ENCODE data around the gene GALNT18.
A peak's percentile ranks its signal among the peaks of the same experiment; 100 is the strongest.

The GALNT18 gene

DNA sequence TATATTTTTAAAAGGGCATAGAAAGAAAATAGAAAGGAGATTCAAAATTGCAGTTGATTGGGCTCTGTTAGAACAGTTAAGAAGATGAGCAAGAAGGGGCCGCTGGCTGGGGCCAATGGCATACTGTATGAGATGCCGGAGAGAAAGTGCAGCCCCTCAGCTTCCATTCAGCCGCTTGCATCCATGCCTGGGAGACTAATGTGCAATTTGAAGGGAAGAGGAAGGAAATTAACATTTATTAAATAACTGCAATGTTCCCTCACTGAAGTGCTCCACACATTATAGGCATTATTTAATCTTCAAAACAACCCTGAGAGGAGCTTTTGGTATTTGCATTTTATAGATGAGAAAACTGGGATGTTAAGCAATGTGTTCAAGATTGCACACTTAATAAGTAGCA is 224.0 kb downstream of the GALNT18 start:
- TF ChIP-seq, protein P1, sequence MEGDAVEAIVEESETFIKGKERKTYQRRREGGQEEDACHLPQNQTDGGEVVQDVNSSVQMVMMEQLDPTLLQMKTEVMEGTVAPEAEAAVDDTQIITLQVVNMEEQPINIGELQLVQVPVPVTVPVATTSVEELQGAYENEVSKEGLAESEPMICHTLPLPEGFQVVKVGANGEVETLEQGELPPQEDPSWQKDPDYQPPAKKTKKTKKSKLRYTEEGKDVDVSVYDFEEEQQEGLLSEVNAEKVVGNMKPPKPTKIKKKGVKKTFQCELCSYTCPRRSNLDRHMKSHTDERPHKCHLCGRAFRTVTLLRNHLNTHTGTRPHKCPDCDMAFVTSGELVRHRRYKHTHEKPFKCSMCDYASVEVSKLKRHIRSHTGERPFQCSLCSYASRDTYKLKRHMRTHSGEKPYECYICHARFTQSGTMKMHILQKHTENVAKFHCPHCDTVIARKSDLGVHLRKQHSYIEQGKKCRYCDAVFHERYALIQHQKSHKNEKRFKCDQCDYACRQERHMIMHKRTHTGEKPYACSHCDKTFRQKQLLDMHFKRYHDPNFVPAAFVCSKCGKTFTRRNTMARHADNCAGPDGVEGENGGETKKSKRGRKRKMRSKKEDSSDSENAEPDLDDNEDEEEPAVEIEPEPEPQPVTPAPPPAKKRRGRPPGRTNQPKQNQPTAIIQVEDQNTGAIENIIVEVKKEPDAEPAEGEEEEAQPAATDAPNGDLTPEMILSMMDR (IDR thresholded peaks at IDR 0.05; ENCODE audit: low read depth, low read length), result no peak
- DNase-seq (ENCODE audit: extremely low read depth, low read depth), result no peak

GRCh38 chr11:11397036-11397415 is 224.8 kb downstream of the GALNT18 start:
- TF ChIP-seq, protein P1 (IDR thresholded peaks at IDR 0.05; ENCODE audit: low read depth, low read length), result no peak

GRCh38 chr11:11396301-11397035 is 225.3 kb downstream of the GALNT18 start:
- TF ChIP-seq, protein P1 (IDR thresholded peaks at IDR 0.05; ENCODE audit: low read depth, low read length), result no peak
- DNase-seq (ENCODE audit: extremely low read depth, low read depth), result peak; percentile 78

More at GRCh38 chr11:11397036-11397415, 224.8 kb downstream of the GALNT18 start:
- DNase-seq (ENCODE audit: extremely low read depth, low read depth), result no peak

- TF ChIP-seq, protein P1 (IDR thresholded peaks at IDR 0.05; ENCODE audit: low read depth, low read length), result no peak
- no peak for DNase-seq (ENCODE audit: extremely low read depth, low read depth)
Measured at GRCh38 chr11:11395126-11395525, 226.7 kb downstream of the GALNT18 start.

- no peak for DNase-seq (ENCODE audit: extremely low read depth, low read depth)
- TF ChIP-seq, protein P1 (IDR thresholded peaks at IDR 0.05; ENCODE audit: low read depth, low read length), result no peak
Measured at GRCh38 chr11:11394241-11394640, 227.6 kb downstream of the GALNT18 start.

- DNase-seq (ENCODE audit: extremely low read depth, low read depth), result peak; percentile 39
- TF ChIP-seq, protein P1 (IDR thresholded peaks at IDR 0.05; ENCODE audit: low read depth, low read length), result no peak
Measured at GRCh38 chr11:11391796-11392463, 229.9 kb downstream of the GALNT18 start.

DNA sequence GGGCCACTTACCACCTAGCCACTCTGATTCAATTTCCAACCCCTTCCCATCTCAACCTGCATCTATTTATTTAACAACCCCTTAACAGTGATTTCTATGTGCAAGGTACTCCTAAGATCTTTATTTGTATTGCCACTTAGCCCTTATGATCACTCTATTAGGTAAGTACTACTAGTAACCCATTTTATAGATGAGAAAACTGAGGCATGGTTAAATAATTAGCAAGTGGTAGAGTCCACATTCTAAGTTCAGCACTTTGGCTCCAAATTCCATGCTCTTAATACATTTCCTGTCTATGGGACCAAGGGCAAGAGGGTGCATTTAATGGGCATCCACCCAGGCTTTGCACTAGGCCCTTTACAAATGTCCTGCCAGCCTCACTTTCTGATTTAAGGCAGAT is 230.6 kb downstream of the GALNT18 start:
- DNase-seq (ENCODE audit: extremely low read depth, low read depth), result no peak
- TF ChIP-seq, protein P1 (IDR thresholded peaks at IDR 0.05; ENCODE audit: low read depth, low read length), result no peak

Measured in AG09319 (cell line).